Kasumi-1 (cell line): ENCODE results near the gene TCHP.
"Not testable (repeated sequence)": the region's sequence is repeated elsewhere in the genome, so short reads cannot be mapped to it uniquely, and the experiment has no call there.

ENCODE experiments used
- DNase-seq, 2 experiments: peaks; one replicate each; lab custom pipeline; 2025; lab: John Stamatoyannopoulos, UW

The TCHP gene, protein sequence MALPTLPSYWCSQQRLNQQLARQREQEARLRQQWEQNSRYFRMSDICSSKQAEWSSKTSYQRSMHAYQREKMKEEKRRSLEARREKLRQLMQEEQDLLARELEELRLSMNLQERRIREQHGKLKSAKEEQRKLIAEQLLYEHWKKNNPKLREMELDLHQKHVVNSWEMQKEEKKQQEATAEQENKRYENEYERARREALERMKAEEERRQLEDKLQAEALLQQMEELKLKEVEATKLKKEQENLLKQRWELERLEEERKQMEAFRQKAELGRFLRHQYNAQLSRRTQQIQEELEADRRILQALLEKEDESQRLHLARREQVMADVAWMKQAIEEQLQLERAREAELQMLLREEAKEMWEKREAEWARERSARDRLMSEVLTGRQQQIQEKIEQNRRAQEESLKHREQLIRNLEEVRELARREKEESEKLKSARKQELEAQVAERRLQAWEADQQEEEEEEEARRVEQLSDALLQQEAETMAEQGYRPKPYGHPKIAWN

DNA sequence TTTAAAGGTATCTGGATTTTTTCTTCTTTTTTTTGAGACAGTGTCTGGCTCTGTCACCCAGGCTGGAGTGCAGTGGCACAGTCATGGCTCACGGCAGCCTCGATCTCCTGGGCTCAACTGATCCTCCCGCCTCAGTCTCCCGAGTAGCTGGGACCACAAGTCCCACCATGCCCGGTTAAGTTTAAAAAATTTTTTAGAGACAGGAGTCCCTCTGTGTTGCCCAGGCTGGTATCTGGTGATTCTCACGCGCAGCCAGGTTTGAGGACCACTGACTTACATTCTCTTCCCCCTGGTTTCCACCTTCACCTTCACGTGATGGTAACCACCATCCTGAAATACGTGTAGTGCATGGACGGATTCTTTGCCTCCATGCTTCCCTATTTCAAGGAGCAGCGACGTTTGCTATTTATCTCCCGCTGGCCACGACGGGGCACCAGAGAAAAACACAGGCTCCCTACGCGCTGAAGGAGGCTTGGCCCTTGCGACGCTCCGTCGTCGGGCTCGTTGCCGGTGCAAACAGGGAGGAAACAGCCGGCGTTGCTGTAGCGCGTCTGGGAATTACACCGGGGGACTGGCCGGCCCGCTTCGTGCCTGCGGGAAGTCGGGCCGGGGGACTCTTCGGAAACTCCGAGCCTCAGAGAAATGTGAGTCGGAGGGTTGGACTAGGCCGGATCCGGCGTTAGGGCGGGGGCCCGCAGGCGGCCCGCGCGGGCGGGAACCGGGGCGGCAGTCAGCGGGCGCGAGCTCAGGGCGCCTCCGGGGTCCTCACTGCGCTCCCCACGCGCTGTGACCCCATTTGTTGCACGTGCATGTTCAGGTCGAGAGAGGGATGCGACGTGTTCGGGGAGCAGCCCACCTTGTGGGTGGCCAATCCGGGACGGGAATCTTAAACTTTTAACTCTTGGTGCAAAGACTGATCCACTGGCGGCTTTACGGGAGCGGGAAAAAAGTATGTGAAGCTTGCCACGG is at the start of gene TCHP:
TCHP (plus strand) TSS at position 492 of the 969 bp plus-strand sequence. CDS start 2,753 bp downstream, outside the sequence.
- peak; percentile 93 to 94 for DNase-seq

DNA sequence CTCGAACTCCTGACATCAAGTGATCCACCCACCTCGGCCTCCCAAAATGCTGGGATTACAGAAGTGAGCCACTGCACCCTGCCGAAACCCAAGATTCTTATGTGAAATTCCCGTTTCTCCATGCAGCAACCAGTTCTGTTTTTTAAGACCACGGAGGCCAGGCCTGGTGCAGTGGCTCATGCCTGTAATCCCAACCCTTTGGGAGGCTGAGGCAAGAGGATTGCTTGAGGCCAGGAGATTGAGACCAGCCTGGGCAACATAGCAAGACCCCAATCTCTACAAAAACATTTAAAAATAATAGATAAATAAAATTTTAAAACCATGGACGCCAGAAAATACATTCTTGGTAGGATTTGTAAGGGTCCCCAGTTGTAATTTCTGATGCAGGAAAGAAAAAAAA is 49.6 kb upstream of the TCHP start:
- DNase-seq, result not testable (repeated sequence)

DNA sequence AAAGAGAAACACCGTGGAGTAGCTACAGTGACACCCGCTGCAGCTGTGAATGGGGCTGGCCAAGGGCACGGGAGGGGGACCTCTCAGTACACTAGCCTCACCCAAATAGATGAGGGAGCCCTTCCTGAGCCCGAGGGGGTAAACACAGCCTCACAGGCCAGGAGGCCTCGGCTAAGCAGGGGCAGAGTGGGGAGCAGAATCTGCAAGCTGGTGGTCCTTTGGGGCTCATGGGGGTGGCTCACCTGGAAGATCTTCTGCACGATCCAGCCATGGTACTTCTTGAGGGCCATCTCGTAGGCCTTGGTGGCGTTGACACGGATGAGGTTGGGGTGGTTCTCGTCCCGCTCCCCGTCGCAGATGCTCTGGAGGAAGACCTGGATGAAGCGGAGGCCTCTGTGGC is 44.7 kb upstream of the TCHP start:
- DNase-seq, result no peak

DNA sequence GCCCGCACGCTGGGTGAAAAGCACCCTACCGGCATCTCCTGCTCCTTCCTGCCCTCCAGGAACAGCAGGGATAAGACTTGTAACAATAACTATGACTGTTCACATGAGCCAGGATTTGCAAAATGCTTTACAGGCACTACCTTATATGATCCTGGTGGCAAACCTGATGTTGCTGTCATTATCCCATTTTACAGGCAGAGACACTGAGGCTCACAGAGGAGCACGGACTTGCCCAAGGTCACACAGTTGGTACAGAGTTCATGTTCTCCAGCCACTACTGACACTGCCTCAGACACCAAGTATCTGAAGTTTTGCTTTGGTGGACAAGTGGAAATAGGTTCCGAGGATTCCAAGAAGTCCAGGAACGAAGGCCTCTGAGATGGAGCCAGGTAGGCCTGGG is 42.4 kb upstream of the TCHP start:
- no peak for DNase-seq

DNA sequence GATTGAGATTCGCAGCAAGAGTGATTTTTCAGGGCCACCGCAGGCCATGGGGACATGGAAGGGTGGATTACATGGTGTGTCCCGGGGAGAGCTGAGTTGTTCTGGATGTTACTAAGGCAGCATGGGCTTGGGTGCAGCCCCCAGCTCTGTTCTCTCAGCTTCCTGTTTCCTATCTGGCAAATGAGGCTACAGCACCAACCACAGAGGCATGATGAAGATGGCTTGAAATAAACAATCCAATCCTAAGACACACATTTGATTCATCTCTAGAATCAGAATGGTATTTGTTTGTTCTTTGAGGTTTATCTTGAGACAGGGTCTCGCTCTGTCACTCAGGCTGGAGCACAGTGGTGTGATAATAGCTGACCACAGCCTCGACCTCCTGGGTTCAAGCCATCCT is 41.3 kb upstream of the TCHP start:
- peak; percentile 13 to 34 for DNase-seq

DNA sequence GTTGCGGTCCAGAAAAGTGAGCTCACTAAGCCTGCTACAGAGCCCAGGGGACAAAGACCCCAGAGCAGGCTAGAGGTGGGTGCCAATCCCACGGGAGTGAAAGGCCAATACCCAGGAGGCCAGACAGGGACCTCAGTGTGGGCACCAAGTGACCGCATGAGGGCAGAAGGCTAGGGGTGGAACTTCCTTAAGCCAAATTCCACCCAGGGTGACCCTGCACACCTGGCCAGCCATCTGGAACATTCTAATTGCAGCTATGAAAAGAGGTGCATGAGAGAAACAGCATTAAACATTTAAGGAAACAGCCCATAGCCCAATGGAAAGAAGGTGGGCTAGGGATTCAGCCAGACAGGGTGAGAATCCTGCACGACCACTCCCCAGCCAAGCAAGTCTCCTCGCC is 39.1 kb upstream of the TCHP start:
- DNase-seq, result no peak

DNA sequence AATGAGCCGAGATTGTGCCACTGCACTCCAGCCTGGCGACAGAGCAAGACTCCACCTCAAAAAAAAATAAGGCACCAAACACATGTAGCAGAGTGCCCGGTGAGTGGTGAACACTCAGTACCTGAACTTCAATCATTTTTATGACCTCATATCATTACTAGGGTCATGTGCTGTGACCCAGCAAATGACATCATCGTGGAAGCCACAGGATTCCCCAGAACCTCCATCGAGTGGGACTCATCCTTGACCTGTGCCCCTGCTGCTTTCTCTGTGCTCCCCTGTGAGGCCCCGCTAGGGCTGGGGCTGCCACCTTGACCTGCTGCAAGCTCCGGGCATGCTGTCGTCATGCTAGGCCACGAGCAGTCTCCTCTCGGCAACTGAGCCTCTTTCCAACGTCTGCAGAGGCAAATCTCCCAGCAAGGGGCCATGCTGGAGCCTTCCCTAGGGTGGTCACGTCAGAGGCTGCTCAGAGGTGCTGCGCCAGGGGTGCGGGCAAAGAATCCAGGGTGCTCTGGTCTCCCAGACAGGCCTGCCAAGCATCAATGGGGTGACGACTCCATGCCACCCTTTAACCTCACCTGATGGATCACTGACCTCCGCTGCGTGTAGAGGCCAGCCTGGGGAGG is 38.3 kb upstream of the TCHP start:
- no peak for DNase-seq

DNA sequence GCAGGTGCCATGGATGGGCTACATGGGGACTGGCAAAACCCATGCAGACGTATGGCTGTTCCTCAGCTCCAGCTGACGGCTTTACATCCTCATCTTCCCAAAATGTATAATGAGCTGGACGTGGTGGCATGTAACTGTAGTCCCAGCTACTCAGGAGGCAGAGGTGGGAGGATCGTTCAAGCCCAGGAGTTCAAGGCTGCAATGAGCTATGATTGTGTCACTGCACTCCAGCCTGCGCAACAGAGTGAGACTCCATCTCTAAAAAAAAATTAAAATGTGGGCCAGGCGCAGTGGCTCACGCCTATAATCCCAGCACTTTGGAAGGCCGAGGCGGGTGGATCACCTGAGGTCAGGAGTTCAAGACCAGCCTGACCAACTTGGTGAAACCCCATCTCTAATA is 37.6 kb upstream of the TCHP start:
- DNase-seq, result not testable (repeated sequence)

DNA sequence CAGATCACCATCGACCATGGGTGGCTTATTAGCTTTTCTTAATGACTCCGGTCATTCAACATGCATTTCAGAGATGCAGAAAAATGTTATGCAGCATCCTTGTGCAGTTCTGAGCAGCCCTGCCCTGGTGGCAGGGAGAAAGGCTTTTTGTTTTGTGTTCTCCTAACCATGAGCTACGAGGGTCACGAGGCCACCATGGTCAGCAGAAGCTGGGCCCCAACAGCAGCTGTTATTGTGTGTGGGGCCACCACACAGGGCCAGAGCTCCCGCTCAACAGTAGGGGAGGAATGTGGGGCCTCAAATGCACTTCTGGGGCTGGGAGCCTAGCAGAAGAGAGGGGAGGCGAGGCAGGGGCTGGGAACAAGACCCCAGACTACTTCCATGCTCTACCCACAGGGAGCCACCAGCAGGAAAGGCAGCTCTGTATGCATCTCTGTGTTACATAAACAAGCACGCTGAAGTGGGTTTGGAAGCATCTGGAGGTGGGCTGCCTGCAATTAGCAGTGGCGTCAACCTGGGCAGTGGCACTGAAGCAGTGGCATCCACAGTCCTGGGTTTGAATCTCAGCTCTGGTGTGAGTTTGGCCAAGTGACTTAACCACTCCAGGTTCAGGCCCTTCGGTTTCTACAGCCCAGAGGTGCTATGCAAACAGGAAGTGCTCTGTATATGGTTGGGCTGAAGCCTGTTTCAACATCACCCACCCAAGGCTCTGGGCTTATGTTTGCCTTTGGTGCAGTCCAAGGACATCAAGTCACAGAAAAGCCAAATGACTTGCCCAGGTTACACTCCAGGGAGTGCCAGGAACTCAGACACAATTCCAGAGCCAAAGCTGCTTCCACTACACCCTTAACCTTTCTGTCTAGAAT is 36.0 kb upstream of the TCHP start:
- DNase-seq, result peak; percentile 18 to 24

DNA sequence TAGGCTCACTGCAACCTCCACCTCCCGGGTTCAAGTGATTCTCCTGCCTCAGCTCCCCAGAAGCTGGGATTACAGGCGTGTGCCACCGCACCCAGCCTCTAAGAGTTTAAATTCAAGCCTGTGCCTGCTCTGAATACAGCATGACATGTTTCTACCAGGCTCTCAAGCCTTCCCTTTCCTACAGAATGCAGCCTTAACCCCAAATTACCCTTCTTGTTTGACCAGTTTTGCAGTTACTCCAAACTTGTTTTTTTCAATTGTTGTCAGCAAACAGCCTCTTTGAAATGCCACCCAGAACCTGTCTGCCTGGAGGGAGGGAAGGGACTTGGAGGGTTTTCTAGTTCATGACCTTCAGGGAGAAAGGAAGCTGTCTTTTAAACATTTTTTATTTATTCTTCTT is 35.2 kb upstream of the TCHP start:
- no peak for DNase-seq

DNA sequence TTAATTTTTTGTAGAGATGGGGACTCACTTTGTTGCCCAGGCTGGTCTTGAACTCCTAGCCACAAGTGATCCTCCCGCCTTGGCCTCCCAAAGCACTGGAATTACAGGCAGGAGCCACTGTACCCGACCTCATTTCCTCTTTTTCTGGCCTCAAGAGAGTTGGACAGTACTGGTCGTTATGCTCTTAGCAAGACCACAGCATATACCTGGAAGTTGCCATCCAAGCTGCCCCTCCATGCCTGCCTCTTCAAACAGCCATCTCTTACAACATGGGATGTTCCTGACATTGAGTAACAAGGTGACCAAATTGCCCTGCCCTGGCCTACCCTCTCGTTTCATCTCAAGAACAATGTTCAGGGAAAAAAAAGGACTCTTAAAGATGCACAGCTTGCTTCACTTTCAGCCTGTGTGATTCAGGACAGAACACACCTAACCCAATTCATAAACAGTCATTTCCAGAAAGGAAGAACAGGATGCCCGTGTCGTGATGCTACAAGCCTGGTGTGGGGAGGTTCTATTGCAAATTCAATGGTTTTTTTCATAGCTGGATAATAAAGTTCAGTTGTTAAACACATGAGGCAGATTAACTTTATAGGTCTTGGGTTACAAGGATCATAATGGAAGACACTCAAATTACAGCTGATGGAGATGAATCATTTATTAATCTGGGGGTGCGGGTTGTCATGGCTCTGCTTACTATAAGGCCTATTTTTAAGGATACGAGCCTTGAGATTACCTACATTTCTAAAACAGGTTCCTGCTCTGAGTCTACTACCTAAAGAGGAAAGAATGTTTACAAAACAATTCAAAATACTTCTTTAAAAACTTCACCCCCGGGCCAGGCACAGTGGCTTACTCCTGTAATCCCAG is 31.7 kb upstream of the TCHP start:
- no peak for DNase-seq

DNA sequence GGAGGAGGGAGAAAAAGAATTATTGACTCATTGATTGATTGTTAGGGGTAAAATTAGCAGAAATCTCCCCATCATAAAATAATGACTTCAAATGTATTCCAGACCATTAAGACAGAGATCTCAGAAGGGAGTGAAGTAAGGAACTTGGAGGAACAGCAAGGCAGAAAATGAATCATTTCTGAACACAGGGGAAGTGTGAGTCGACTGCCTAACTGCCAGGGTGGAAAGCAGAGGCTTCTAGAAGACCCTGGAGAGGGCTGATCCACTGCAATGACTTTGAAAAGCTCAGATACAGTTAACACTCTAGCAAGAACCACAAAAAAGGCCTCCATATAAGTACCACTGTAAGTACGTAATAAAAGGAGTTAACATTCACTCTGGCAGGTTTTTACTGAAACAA is 29.4 kb upstream of the TCHP start:
- no peak for DNase-seq

DNA sequence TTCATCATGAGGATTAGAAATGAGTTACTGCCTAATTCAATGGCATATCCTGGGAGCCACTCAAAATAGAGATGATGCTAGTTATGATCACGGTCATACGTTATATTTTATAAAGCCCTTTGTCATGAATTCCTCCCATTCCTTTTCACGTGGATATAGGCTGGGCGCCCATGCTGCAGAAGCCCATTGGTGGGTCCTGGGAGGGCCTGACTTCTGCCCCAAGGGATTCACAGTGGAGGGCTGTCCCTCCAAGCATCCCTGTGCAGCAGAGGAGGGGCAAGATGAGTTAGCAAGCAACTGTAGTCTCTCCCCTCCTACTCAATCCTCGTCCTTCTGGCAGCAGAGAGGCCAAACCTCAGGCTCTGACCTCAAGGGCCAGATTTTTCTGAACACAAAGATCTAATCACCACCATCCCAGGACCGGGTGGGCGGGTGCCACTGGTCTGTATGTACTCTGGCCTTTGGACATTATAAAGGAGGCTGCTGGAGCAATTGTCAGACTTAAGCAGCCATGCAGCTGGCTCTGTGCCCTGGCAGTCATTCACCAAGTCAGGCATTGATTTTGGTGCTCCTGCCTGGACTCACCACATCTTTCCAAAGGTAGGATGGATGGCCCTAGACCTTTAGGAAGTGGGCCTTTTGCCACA is 28.3 kb upstream of the TCHP start:
- no peak for DNase-seq

DNA sequence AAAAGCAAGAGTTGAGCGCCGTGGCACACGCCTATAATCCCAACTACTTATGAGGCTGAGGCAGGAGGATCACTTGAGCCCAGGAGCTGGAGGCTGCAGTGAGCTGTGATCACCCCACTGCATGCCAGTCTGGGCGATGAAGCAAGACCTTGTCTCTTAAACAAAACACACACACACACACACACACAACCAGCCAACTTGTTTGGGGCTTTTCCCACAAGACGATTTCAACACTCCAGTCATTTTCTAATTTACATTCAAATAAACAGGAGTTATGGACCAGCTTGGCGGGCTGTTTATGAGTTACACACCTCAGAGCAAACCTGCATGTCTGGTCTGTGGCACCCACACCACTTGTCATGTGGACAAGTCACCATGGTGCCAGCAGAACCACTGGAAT is 26.4 kb upstream of the TCHP start:
- DNase-seq, result no peak

DNA sequence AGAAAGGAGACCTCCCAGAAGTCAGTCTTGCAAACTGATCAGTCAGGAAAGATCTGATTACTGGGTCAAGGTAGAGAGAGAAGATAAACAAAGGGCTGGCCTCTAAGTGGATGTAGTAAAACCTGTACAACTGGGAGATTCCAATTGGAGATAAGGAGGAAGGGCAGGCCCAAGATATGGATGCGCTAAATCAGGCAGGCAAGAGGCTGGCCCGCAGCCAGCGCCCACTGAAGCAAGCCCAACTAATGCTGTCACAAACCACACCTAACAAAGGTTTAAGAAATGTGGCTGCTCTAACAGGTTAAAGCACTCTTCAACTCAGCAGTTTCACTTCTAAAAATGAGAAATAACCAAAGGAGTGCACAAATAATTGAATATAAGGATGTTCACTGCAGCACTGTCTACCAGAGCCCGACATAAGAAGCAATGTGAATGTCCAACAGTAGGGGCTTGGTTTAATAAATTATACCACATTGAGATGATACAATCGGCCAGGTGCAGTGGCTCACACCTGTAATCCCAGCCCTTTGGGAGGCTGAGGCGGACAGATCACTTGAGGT is 24.4 kb upstream of the TCHP start:
- DNase-seq, result no peak

DNA sequence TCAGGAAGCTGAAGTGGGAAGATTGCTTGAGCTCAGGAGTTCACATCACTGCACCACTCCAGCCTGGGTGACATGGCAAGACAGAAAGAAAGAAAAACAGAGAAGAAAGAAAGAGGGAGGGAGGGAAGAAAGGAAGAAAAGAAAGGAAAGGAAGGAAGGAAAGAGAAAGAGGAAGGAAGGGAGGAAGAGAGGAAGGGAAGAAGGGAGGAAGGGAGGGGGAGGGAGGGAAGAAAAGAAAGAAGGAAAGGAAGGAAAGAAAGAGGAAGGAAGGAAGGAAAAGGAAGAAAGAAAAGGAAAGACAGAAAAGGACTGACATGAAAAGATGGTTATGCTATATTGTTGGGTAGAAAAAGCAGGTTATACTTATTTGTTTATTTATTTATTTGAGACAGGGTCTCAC is 23.7 kb upstream of the TCHP start:
- no peak for DNase-seq

DNA sequence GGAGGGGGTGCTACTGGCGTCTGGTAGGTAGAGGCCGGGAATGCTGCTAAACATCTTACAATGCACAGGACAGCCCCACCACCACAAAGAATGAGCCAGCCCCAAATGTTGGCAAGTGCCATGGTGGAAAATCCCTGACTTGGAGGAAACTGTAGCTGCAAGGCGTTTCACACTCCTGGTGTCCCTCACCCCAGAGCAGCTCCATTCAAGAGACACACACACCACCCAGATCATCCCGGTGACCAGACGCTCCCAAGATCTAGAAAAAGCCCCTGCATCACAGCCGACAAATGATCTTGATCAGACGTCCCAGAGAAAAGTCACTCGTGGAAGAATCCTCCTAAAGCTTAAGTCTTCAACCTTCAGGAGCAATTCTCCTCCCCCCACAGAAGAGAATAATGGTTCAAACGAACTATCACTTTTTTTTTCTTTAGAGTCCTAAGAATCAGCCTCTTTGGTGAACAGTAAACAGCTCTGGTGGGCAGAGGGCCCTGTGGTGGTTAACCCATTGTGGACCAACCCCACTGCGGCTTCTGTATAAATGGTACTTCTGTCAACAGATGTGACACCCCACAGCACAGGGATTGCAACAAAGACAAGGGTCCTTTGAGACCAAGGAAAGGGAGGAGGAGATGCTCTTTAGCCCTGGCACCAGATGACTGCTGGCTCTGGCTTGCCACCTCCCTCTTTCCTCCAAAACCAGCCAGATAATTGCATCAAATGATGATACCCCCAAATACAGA is 22.4 kb upstream of the TCHP start:
- no peak for DNase-seq

DNA sequence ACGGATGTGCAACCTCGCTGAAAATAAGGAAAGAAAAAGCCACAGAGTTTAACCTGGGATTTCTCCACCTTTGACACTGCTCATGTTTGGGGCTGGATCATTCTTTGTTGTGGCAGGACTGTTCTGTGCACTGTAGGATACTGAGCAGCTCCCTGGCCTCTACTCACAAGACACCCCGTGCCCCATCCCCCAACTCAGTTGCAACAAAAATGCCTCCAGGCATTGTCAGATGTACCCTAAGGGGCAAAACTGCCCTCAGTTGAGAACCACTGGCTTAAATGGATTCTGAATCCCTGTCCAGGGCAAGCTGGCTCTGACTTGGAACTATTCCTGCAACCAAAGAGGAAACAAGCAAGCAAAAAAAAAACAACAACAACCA is 21.8 kb upstream of the TCHP start:
- DNase-seq, result no peak

DNA sequence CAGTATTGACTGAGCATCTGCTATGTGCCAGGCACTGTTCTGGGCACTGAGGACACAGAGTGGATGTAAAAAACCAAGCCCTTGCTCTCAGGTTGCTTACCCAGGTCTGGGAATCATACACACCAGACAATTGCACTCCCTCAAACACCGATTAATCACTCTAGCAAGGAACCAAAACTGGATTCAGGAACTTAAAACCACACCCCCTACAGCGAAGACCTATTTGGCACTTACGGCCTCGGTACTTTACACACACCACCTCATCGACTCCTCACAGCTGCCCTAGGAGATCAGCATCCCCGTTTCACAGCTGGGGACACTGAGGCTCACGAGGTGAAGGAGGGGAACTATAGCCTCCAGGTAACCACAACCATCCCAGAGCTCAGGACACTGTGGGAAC is 21.3 kb upstream of the TCHP start:
- DNase-seq, result no peak
